HEK293 (cell line): ENCODE data around the gene CTNNBL1.

Experiments used
- CTCF ChIA-PET: fragments of 350-600 bp; formaldehyde crosslinking; extraction: SDS; loops from one replicate; lab custom pipeline; 2021; ENCODE audit warnings: antibody characterized with exemption; lab: Yijun Ruan, JAX
- POLR2A ChIA-PET: fragments of 300-600 bp; formaldehyde crosslinking; extraction: SDS; loops from one replicate; lab custom pipeline; 2020; ENCODE audit warnings: antibody characterized with exemption, inconsistent platforms; lab: Yijun Ruan, JAX
- H3K27ac ChIP-seq: fragments of 200-500 bp; sonication (Bioruptor generic); 2 replicates; pipeline ENCODE4 v1.5.1; 2014; ENCODE audit warnings: low read depth, low read length, control low read depth, inconsistent platforms; ENCODE audit errors: extremely low read depth
- H3K36me3 ChIP-seq, 2 experiments: fragments of 200-500 bp in 1 of 2; sonication (Bioruptor generic) in 1 of 2; 1 replicate in 1 of 2; 2 replicates in 1 of 2; pipeline ENCODE4 v1.5.1; 2014 to 2017; ENCODE audit warnings: inconsistent platforms in 2 of 2, low read length in 2 of 2; ENCODE audit not compliant: control insufficient read depth in 2 of 2, insufficient read depth in 1 of 2
- H3K4me1 ChIP-seq: fragments of 200-500 bp; sonication (Bioruptor generic); 2 replicates; pipeline ENCODE4 v1.5.1; 2014; ENCODE audit warnings: mild to moderate bottlenecking, low read length, inconsistent platforms; ENCODE audit not compliant: control insufficient read depth, insufficient read depth
- H3K4me3 ChIP-seq: 2 replicates; pipeline ENCODE4 v1.5.1; 2011; ENCODE audit warnings: low read depth, mild to moderate bottlenecking, control low read depth, low read length, moderate library complexity
- H3K9me3 ChIP-seq: fragments of 200-500 bp; sonication (Bioruptor generic); 2 replicates; pipeline ENCODE4 v1.5.1; 2014; ENCODE audit warnings: low read depth, low read length, inconsistent platforms; ENCODE audit not compliant: control insufficient read depth, insufficient read depth
- HOXA7 ChIP-seq: sonication (generic); formaldehyde crosslinking; IDR thresholded peaks from 2 replicates; pipeline ENCODE4 v1.8.1; 2022; ENCODE audit warnings: missing genetic modification reagents, borderline replicate concordance
- HOXD13 ChIP-seq: sonication (generic); formaldehyde crosslinking; IDR thresholded peaks from 2 replicates; pipeline ENCODE4 v1.8.0; 2022; ENCODE audit warnings: missing genetic modification reagents, borderline replicate concordance
- KLF10 ChIP-seq: fragments of 450-650 bp; IDR thresholded peaks from 2 replicates; pipeline ENCODE4 v1.5.1; 2018; ENCODE audit warnings: missing biosample characterization, mild to moderate bottlenecking, missing genetic modification characterization
- SALL2 ChIP-seq: fragments of 450-650 bp; formaldehyde crosslinking; IDR thresholded peaks from 2 replicates; pipeline ENCODE4 v1.5.0; 2017; ENCODE audit warnings: missing biosample characterization, mild to moderate bottlenecking, missing genetic modification characterization, borderline replicate concordance
- TSHZ1 ChIP-seq: fragments of 450-650 bp; formaldehyde crosslinking; IDR thresholded peaks from 2 replicates; pipeline ENCODE4 v1.5.1; 2016; ENCODE audit warnings: missing biosample characterization, missing genetic modification characterization, borderline replicate concordance
- ZBTB20 ChIP-seq: fragments of 450-650 bp; formaldehyde crosslinking; IDR thresholded peaks from 2 replicates; pipeline ENCODE4 v1.5.1; 2016; ENCODE audit warnings: missing biosample characterization, missing genetic modification characterization
- ZBTB21 ChIP-seq: fragments of 450-650 bp; formaldehyde crosslinking; IDR thresholded peaks from 2 replicates; pipeline ENCODE4 v1.5.1; 2017; ENCODE audit warnings: missing biosample characterization, missing genetic modification characterization
- ZBTB7A ChIP-seq: fragments of 450-650 bp; formaldehyde crosslinking; IDR thresholded peaks from 2 replicates; pipeline ENCODE4 v1.5.1; 2016; ENCODE audit warnings: low read depth, missing biosample characterization, missing genetic modification characterization
- ZEB2 ChIP-seq: fragments of 450-650 bp; formaldehyde crosslinking; IDR thresholded peaks from 2 replicates; pipeline ENCODE4 v1.5.1; 2016; ENCODE audit warnings: missing biosample characterization, missing genetic modification characterization
- ZFP69B ChIP-seq: fragments of 450-650 bp; formaldehyde crosslinking; IDR thresholded peaks from 2 replicates; pipeline ENCODE4 v1.5.1; 2016; ENCODE audit warnings: missing biosample characterization, missing genetic modification characterization
- ZNF112 ChIP-seq: fragments of 450-650 bp; formaldehyde crosslinking; IDR thresholded peaks from 2 replicates; pipeline ENCODE4 v1.5.0; 2017; ENCODE audit warnings: missing biosample characterization, missing genetic modification characterization
- ZNF175 ChIP-seq: fragments of 450-650 bp; formaldehyde crosslinking; IDR thresholded peaks from 2 replicates; pipeline ENCODE4 v1.5.1; 2016; ENCODE audit warnings: missing biosample characterization, missing genetic modification characterization
- ZNF18 ChIP-seq: fragments of 450-650 bp; formaldehyde crosslinking; IDR thresholded peaks from 2 replicates; pipeline ENCODE4 v1.5.1; 2016; ENCODE audit warnings: missing biosample characterization, missing genetic modification characterization
- ZNF280C ChIP-seq: fragments of 450-650 bp; formaldehyde crosslinking; IDR thresholded peaks from 2 replicates; pipeline ENCODE4 v1.5.1; 2016; ENCODE audit warnings: missing biosample characterization, missing genetic modification characterization
- ZNF311 ChIP-seq: fragments of 450-650 bp; formaldehyde crosslinking; IDR thresholded peaks from 2 replicates; pipeline ENCODE4 v1.5.1; 2017; ENCODE audit warnings: missing biosample characterization, missing genetic modification characterization, borderline replicate concordance
- ZNF362 ChIP-seq: fragments of 450-650 bp; formaldehyde crosslinking; IDR thresholded peaks from 2 replicates; pipeline ENCODE4 v1.5.1; 2016; ENCODE audit warnings: missing biosample characterization, missing genetic modification characterization
- ZNF404 ChIP-seq: fragments of 450-650 bp; formaldehyde crosslinking; IDR thresholded peaks from 2 replicates; pipeline ENCODE4 v1.5.1; 2017; ENCODE audit warnings: missing biosample characterization, missing genetic modification characterization
- ZNF473 ChIP-seq: fragments of 450-650 bp; formaldehyde crosslinking; IDR thresholded peaks from 2 replicates; pipeline ENCODE4 v1.5.1; 2017; ENCODE audit warnings: missing biosample characterization, missing genetic modification characterization
- ZNF529 ChIP-seq: fragments of 450-650 bp; formaldehyde crosslinking; IDR thresholded peaks from 2 replicates; pipeline ENCODE4 v1.5.1; 2017; ENCODE audit warnings: missing genetic modification characterization, missing biosample characterization; ENCODE audit not compliant: insufficient replicate concordance
- ZNF654 ChIP-seq: fragments of 450-650 bp; formaldehyde crosslinking; IDR thresholded peaks from 2 replicates; pipeline ENCODE4 v1.5.1; 2016; ENCODE audit warnings: low read depth, missing biosample characterization, missing genetic modification characterization
- ZNF658 ChIP-seq: fragments of 450-650 bp; formaldehyde crosslinking; IDR thresholded peaks from 2 replicates; pipeline ENCODE4; 2016; ENCODE audit warnings: missing biosample characterization, missing genetic modification characterization
- ZNF747 ChIP-seq: fragments of 450-650 bp; formaldehyde crosslinking; IDR thresholded peaks from 2 replicates; pipeline ENCODE4 v1.5.1; 2016; ENCODE audit warnings: missing biosample characterization, missing genetic modification characterization
- ZNF776 ChIP-seq: fragments of 450-650 bp; formaldehyde crosslinking; IDR thresholded peaks from 2 replicates; pipeline ENCODE4 v1.5.0; 2017; ENCODE audit warnings: missing biosample characterization, missing genetic modification characterization, borderline replicate concordance
- ZNF830 ChIP-seq: fragments of 450-650 bp; IDR thresholded peaks from 2 replicates; pipeline ENCODE4 v1.5.0; 2018; ENCODE audit warnings: missing biosample characterization, missing genetic modification characterization, low read depth, mild to moderate bottlenecking, moderate library complexity
- ZSCAN23 ChIP-seq: fragments of 450-650 bp; formaldehyde crosslinking; IDR thresholded peaks from 2 replicates; pipeline ENCODE4 v1.5.1; 2016; ENCODE audit warnings: missing biosample characterization, missing genetic modification characterization
- ZSCAN4 ChIP-seq: fragments of 450-650 bp; formaldehyde crosslinking; IDR thresholded peaks from 2 replicates; pipeline ENCODE4 v1.5.1; 2017; ENCODE audit warnings: missing biosample characterization, missing genetic modification characterization

Gene CTNNBL1

GRCh38 chr20:37711994-37712964, 18.4 kb downstream of the CTNNBL1 start:
- H3K9me3 ChIP-seq = no peaks in the 10 kb centered on the region
- H3K27ac ChIP-seq = no peak overlapping the region
- ChIA-PET CTCF (interaction anchor here (0.5 to 1.1 kb wide), 2 partner anchors 64 to 362 kb away, joined by 3 to 5 read pairs; no protein-coding TSS in a partner anchor), POLR2A (no interaction called here)
- H3K4me1 ChIP-seq = peaks cover 11% of the 10 kb centered on the region
- no peak overlapping the region for H3K4me3 ChIP-seq
- no peak for TF ChIP-seq ZNF658
- TF ChIP-seq ZBTB7A (tag by site-specific recombination) = no peak
- TF ChIP-seq ZNF747 (tag by site-specific recombination) = no peak
- TF ChIP-seq ZFP69B (tag by site-specific recombination) = no peak
- no peak for TF ChIP-seq ZSCAN4 (tag by site-specific recombination)
- no peak for TF ChIP-seq HOXD13 (CRISPR knock-in tag)
- TF ChIP-seq SALL2 (tag by site-specific recombination) = no peak
- TF ChIP-seq ZBTB21 (tag by site-specific recombination) = no peak
- TF ChIP-seq ZNF112 (tag by site-specific recombination) = no peak
- no peak for TF ChIP-seq ZNF654
- no peak for TF ChIP-seq ZNF362 (tag by site-specific recombination)
- no peak for TF ChIP-seq ZNF18 (tag by site-specific recombination)
- TF ChIP-seq ZNF280C (tag by site-specific recombination) = no peak
- no peak for TF ChIP-seq ZNF830 (tag by site-specific recombination)
- TF ChIP-seq ZSCAN23 (tag by site-specific recombination) = no peak
- TF ChIP-seq KLF10 (tag by site-specific recombination) = no peak
- TF ChIP-seq ZEB2 (tag by site-specific recombination) = no peak
- no peak for TF ChIP-seq ZNF404 (tag by site-specific recombination)
- TF ChIP-seq HOXA7 (CRISPR knock-in tag) = no peak
- TF ChIP-seq, all 188 proteins: peak for 0
- H3K36me3 ChIP-seq = no peaks in the 10 kb centered on the region

GRCh38 chr20:37713396-37713795, 19.6 kb downstream of the CTNNBL1 start:
- Histone ChIP-seq H3K4me1 (peaks cover 11% of the 10 kb centered on the region), H3K9me3 (no peaks in the 10 kb centered on the region), H3K36me3 (no peaks in the 10 kb centered on the region), H3K27ac (no peak overlapping the region), H3K4me3 (no peak overlapping the region)
- ChIA-PET POLR2A (no interaction called here), CTCF (no interaction called here)
- TF ChIP-seq HOXD13 (CRISPR knock-in tag) (no peak), TSHZ1 (no peak), ZNF175 (tag by site-specific recombination) (no peak), ZBTB20 (no peak), ZNF529 (tag by site-specific recombination) (no peak), ZNF473 (tag by site-specific recombination) (no peak), ZNF776 (tag by site-specific recombination) (no peak), ZNF311 (tag by site-specific recombination) (no peak)
